HPDE6-E6E7 (cell line): ENCODE measurements around the gene SUGP2.

Experiments used
- DNase-seq: peaks from one replicate; pipeline ENCODE4 v3.0.0; 2011; ENCODE audit warnings: missing footprints; ENCODE audit errors: extremely low spot score

SUGP2 gene

DNA sequence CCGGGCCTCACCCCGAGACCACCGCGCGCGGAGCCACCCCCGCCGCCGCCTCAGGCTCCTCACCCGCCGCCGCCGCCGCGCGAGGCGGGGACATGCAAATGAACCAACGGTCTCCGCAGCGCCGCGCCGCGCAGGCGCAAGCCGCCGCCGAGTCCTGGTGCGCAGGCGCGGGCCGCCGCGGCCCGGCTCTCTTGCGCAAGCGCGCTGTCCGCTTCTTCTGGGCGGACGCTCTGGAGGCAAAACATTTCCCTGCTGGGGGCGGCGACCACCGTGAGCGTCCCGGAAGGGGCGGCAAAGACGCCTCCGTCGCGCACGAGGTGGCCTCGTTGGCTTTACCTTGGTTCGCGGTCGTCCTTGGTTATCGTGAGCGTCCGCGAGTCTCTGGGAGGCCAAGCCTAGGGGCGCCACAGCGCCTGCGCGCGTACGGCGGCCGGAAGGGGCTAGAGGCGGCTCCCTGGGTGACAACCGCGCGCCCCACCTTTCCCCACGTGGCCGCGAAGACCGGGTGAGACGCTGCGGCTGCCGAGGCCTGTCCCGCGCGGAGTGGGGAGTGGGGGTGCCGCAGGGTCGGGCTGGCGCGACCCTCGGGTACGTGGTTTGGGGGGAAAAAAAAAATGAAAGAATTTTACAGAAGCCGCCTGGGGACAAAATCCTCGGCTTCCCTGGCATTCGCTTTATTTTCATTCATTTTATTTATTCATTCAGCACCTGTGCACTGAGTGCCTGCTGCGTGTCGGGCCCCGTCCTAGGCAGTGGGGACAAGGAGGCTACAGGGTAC, at the start of gene SUGP2, which contains the start of gene ARMC6:
Gene SUGP2 (minus strand): TSS at position 92 of the 778 bp plus-strand sequence. CDS start 2,446 bp downstream, outside the sequence.
Gene ARMC6 (plus strand): TSS at position 178 of the 778 bp plus-strand sequence. CDS start 607 bp downstream, outside the sequence.
- DNase-seq, result peak; percentile 97

DNA sequence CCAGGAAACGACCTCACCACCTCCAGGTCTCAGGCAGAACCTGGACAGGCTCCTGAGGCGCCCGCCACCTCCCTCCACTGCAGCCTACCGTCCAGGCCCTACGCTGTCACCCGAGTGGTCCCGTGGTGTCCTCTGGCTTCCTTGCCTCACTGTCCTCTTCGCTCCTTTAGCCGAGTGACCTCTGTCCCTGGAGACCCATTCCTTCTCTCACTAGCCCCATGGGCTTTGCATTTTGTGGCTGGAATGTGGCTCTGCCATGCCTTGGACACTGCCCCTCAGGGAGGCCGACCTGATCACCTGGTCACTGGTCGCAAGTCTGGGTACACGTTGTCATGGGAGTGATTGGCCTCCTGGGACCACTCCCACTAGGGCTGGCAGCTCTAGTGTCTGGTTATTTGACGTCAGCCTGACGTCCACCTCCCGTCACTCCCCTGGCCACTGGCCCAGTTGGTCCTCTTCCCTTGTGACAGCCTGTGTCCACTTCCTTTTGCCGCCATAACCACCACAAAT, 48.4 kb upstream of the SUGP2 start:
- no peak for DNase-seq

DNA sequence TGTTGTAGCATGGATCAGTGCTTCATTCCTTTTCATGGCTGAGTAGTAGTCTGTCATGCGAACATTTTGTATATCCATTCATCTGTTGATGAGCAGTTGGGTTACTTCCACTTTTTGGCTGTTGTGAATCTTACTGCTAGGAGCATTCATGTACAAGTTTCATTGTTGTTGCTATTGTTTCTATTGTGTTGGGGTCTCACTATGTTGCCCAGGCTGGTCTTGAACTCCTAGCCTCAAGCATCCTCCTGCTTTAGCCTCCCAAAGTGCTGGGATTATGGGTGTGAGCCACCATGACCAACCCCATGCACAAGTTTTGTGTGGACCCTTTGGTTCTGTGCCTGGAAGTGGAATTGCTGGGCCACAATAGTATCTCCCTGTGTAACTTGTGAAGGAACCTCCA, 46.3 kb upstream of the SUGP2 start:
- DNase-seq, result no peak

GRCh38 chr19:19078801-19079200, 45.5 kb upstream of the SUGP2 start:
- DNase-seq, result no peak

DNA sequence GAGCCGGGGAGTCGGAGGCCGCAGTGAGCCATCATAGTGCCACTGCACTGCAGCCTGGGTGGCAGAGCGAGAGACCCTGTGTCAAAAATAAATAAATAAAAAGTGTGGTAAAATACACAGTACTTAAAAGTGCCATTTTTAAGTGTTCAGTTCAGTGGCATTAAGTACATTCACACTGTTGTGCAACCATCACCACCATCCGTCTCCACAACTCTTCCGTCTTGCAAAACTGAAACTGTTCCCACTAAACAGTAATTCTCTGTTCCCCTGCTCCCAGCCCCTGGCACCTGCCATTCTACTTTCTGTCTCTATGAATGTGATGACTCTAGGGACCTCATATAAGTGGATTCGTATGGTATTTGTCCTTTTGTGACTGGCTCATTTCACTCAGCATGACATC, 43.8 kb upstream of the SUGP2 start:
- DNase-seq, result no peak

DNA sequence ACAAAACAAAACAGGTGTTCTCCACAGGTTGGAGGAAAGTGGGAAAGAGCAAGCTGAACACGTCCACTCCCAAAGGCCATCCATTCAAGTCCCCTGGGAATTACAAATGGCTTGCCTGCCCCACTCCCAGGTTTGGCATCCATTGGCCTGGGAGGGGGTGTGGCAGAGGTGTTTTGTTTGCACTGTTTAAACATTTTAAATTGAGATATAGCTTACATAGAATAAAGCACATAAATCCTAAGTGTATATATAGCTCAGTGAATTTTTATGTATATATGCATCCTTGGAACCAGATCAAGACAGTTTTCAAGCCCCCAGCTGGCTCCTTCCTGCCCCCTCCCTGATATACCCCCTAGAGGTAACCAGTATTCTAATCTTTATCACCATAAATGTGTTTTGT, 43.2 kb upstream of the SUGP2 start:
- no peak for DNase-seq

- DNase-seq, result no peak
Observed at GRCh38 chr19:19075126-19075525, 41.8 kb upstream of the SUGP2 start.

DNA sequence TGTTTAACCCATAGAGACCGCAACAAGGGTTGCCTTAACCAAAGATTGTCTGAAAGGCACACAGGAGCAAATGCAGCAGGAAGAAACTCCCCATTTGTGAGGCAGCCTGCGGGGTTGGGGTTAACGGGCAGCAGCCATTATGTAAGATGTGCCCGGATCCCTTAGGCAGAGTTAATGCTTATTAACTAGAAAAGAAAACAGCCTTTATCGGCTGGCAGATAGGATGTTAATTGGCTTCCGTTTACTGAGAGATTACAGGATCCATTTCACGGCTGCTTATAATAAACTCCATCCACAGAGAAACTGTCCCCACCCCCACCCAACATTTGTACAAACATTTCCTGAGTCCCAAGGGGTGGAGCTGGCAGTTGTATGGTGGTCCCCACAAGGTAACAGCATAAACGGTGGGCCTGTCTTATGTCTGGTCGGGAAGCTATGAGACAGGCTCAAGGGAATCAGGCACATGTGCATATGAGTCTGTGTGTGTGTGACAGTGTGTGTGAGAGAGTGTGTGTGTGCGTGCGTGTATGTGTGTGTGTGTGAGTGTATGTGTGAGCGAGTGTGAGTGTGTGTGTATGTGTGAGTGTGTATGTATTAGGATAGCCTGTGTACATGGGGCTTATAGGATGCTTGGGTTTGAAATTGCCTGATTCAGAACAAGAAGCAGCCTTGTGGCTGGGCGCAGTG, 41.0 kb upstream of the SUGP2 start:
- DNase-seq, result no peak

GRCh38 chr19:19071897-19072296, 38.6 kb upstream of the SUGP2 start:
- no peak for DNase-seq

DNA sequence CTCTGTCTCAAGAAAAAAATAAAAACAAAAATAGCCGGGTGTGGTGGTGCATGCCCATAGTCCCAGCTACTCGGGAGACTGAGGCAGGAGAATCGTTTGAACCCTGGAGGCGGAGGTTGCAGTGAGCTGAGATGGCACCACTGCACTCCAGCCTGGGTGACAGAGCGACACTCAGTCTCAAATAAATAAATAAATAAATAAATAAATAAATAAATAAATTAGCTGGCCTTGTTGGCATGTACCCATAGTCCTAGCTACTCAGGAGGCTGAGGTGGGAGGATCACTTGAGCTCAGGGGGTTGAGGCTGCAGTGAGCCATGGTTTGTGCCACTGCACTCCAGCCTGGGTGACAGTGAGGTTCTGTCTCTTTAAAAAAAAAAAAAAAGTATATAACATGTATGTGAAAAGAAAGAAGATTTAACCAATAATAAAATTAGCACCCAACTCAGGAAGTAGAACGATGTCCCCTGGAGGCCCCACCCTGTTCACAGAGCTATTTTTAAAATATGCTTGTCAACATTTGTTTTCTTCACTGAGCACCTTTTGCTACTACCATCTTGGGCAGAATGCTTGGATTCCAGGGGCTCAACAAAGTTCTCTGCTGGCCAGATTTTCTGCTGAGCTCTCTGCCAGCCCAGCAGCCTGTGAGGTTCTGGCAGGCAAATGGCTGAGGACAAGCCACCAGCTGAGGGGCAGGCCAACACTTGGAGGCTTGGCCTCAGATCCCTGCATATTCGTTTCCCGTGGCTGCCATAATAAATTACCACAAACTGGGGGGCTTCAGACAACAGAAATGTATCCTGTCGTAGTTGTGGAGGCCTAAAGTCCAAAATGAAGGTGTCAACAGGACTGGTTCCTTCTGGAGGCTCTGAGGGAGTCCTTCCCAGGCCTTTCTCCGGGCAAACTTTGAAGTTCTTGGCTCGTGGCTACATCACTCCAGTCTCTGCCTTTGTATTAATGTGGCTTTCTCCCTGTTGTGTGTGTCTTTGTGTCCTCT, 35.6 kb upstream of the SUGP2 start:
- no peak for DNase-seq

DNA sequence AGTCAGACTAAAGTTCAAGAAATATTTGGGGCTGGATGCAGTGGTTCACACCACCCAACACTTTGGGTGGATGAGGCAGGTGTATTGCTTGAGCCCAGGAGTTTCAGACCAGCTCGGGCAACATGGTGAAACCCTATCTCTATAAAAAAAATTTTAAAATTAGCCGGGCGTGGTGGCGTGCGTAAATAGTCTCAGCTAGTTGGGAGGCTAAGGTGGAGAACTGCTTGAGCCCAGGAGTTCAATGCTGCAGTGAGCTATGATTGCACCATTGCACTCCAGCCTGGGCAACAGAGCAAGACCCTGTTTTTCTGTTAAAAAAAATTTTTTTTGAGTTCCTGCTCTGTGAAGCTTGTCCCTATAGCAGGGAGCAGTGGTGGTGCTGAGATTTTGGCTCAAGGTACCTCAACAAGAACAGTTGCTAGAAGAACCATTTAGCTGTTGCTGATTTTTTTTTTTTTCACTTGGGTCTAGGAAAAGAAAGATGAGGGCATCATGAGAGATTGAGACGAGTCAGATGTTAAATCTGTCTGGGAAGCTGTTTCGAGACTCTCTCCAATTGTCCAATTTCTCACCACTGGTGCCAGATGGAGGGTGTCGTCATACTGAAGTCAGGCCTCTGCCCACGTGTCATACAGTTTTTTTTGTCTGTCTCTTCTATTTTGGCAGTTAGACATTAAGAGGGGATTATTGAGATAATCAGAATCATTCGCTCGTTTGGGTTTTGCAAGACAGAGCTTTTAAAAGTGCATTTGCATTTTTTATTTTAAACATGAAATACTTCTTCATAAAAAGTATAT, 34.2 kb upstream of the SUGP2 start:
- no peak for DNase-seq

DNA sequence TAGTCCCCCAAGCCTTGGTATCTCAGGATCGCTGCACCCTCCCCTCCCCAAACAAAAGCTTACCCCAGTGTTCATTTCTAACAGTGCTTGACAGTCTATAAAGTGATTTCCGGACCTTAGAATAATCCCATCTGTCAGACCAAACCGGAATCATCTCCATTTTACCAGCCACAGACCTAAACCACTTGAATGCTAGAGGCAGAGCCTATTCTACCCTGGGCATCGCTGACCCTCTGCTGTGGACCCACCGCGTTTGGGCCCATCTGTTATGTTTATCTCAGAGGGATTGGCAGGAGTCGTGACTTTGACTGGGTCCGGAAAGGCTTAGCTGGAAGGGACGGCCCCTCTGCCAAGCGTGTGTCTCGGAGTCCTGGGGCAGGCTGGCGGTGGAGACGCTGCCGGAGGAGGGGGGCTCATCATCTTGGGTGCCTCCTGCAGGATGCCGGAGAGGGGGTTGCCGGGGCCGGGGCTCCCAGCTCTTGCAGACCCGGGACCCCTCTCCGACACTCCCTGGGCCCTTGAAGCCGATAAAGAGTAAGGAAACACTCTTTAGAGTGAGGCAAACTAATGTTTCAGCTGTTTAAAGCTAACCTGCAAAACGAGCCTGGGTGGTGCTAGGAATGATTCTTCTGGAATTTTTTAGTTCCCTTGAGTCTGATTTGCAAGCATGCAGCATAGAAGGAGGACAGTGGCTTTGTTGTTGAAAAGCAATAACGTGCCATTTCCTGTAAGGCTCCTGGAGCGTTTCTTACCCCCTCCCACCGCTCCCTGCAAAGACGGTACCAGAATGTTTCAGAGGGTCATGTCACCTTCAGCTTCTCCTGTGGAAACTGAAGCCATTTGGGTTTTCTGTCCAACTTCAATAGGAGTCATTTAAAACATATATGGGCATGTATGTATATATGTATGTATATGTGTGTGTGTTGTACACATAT, 31.8 kb upstream of the SUGP2 start:
- DNase-seq, result no peak

DNA sequence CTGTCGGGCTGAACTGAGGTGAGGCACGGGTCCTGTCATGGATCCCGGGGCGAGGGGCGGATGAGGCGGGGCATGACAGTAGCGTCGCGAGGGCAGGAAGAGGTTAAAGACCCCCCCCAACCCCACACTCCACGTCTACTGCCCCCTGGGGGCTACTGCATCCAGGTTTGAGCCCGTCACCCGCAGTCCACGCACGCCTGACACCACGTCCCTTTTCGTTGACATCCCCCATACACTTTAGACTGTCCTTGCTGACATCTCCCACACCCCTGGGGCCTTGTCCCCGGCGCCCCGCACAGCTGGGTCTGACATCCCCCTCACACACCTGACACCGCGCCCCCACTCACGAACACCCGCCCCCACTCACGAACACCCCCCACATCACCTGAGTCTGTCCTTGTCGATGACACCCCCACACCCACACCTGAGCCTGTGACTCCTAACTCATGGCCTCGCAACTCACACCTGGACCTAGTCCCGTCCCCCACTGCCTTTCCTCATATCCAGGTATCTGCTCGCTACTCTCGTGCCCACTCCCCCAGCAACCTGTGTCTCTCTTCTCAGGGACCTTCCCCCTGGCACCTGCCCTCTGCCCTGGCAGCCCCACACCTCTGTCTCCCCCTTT, 30.9 kb upstream of the SUGP2 start:
- DNase-seq, result peak; percentile 17

GRCh38 chr19:19063183-19064097, 30.1 kb upstream of the SUGP2 start, which contains the start of gene SLC25A42:
Gene SLC25A42 (plus strand): TSS chr19:19063994. CDS start chr19:19096125, 32,131 bp downstream.
- DNase-seq, result peak; percentile 100

DNA sequence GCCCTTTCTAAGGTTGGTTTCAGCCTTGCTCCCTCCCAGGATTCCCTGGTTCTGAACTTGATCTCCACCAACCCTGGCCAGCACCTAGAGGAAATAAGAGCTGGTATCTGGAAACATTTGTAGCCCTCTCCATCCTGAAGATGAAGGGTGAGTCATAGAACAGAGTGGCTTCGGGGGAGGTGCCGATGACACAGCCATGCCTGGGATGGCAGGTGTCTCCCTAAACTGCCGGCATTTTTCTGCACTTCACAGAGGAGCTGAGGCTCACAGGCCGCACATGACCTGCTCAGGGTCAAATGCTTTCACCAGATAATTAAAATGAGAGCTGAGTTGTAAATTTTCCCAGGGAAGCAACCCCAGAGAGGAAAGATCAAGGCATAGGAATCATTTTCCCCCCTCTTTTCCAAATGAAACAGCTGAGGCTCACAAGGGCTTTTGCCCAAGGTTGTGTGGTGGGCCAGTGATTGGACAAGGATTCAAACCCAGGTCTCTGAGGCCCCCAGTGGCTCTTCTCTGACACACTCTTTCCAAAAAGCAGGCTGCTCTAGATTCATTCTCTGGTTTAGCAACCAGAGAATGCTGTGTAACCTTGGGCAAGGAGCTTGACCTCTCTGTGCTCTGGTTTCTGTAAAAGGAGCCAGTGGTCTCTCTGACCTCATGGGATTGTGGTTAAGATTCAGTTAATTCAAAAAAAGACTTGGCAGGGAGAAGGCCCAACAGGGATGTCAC, 29.3 kb upstream of the SUGP2 start:
- peak; percentile 15 for DNase-seq

GRCh38 chr19:19061506-19061905, 28.2 kb upstream of the SUGP2 start:
- DNase-seq, result no peak
